Lower leg skin (tissue), 3 donors: ENCODE data around the gene SCN1B.

Experiments used
- POLR2A ChIP-seq, 2 donors: fragments of 450-650 bp; IDR thresholded peaks; one replicate each; pipeline ENCODE4 v1.6.1; 2016 to 2017; ENCODE audit warnings: antibody characterized with exemption in 2 of 2, mild to moderate bottlenecking in 1 of 2, moderate library complexity in 1 of 2
- TF ChIP-seq, protein P1 (sequence below), 3 donors: fragments of 450-650 bp; IDR thresholded peaks; one replicate each; pipeline ENCODE4 v1.5.1; 2016; ENCODE audit warnings: antibody characterized with exemption in 3 of 3, mild to moderate bottlenecking in 3 of 3, moderate library complexity in 2 of 3

DNA sequence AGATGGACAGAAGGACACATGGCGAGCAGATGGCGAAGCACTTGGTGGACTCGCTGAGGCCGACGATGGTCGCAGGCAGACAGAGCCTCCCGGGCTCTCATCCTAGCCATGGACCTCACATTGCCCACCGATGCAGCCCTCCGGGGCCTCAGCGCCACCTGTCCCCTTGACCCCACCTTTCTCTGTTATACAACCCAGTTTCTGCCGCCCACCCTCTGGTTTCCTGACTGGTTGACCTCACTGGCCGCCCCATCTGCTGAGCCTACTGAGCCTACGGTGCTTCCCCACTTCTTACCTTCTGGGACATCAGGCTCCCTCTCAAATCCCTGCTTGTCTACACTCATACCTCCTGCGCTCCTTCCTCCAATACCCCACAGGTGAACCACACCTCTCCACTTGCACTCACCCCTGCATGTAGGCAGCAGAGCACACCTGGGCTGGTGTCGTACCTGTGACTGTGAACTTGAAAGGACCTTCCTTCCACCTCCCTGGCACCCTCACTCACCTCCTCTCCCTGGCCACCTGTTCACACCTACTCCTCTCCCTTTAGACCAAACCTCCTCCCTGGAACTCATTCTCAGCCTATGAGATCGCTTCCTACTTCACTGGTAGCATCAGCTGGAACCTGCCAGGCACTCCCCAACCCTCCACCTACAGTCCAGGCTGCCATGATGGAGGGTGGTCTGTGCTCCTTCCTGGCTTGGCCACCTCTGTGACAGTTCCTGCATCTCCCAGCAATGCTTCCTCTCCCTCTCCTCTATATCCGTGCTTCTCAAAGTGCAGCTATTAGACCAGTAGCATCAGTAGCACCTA is 47.3 kb downstream of the SCN1B start:
- TF ChIP-seq, protein P1, sequence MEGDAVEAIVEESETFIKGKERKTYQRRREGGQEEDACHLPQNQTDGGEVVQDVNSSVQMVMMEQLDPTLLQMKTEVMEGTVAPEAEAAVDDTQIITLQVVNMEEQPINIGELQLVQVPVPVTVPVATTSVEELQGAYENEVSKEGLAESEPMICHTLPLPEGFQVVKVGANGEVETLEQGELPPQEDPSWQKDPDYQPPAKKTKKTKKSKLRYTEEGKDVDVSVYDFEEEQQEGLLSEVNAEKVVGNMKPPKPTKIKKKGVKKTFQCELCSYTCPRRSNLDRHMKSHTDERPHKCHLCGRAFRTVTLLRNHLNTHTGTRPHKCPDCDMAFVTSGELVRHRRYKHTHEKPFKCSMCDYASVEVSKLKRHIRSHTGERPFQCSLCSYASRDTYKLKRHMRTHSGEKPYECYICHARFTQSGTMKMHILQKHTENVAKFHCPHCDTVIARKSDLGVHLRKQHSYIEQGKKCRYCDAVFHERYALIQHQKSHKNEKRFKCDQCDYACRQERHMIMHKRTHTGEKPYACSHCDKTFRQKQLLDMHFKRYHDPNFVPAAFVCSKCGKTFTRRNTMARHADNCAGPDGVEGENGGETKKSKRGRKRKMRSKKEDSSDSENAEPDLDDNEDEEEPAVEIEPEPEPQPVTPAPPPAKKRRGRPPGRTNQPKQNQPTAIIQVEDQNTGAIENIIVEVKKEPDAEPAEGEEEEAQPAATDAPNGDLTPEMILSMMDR (IDR thresholded peaks at IDR 0.05), result no peak
- no peak for TF ChIP-seq POLR2A (IDR thresholded peaks at IDR 0.05)
